ENCODE results near the gene ROBO3.

The ROBO3 gene

GRCh38 chr11:124865181-124865901 is at the start of gene ROBO3:
Gene ROBO3 (plus strand): TSS chr11:124865432. CDS start chr11:124865578, 146 bp downstream.
- DNase-seq (ENCODE audit: low spot score) = no peak

- DNase-seq (ENCODE audit: low spot score) = no peak
Measured at GRCh38 chr11:124817036-124817435, 48.2 kb upstream of the ROBO3 start.

GRCh38 chr11:124821995-124822730 is 43.1 kb upstream of the ROBO3 start:
- DNase-seq (ENCODE audit: low spot score) = no peak

GRCh38 chr11:124823512-124824376 is 41.5 kb upstream of the ROBO3 start:
- DNase-seq (ENCODE audit: low spot score) = no peak

- DNase-seq (ENCODE audit: low spot score) = no peak
Measured at GRCh38 chr11:124825876-124826275, 39.4 kb upstream of the ROBO3 start.

GRCh38 chr11:124829986-124830385 is 35.2 kb upstream of the ROBO3 start:
- DNase-seq (ENCODE audit: low spot score) = no peak

- no peak for DNase-seq (ENCODE audit: low spot score)
Measured at GRCh38 chr11:124830749-124831148, 34.5 kb upstream of the ROBO3 start.

- DNase-seq (ENCODE audit: low spot score) = no peak
Measured at GRCh38 chr11:124831897-124832296, 33.3 kb upstream of the ROBO3 start.

- no peak for DNase-seq (ENCODE audit: low spot score)
Measured at GRCh38 chr11:124832571-124832970, 32.7 kb upstream of the ROBO3 start.

DNA sequence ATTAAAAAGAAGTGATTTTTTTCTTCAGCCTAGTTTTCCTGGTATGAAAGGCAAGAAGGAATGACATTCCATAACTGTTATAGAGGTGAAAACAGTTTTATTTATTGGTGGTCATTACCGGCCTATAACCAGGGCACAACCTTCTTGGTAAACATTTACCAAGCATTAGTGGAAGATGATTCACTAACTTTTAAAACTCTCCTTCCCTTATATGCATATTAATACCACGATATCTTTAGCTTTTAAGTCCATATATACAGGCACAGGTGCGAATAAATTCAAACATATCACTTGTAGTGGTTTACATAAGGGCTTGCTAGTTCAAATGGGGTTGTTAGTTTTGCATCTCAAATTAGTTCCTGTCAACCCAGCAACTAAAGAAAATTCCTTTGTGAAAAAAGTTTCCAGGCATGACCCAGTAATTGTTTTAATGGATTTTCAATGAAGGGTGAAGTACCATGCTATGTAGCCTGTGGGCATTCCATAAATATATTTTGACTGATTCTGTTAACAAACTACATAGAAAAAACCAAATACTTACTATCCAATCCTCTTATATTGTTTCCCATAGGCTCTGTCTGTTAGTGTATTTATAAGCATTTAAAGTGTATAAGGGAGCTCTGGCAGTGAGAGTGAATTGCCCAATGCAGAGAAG is 30.6 kb upstream of the ROBO3 start:
- DNase-seq (ENCODE audit: low spot score) = no peak

GRCh38 chr11:124835918-124836317 is 29.3 kb upstream of the ROBO3 start:
- no peak for DNase-seq (ENCODE audit: low spot score)

DNA sequence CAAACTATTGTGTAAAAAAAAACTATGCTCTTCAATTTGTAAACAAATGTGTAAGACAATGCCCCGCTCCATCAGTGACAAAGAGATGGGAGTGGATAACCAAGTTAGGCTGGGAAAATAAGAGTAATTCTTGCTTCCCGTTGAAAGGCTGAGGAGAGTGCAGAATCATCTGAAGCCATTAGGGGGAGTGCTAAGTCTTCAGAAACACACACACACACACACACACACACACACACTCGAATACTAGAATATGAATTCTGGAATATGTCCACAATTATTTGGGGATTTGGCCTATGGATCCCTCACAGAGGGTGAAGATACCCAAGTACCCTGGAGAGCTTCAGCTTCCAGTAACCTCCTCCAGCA is 27.8 kb upstream of the ROBO3 start:
- DNase-seq (ENCODE audit: low spot score) = peak; percentile 44

DNA sequence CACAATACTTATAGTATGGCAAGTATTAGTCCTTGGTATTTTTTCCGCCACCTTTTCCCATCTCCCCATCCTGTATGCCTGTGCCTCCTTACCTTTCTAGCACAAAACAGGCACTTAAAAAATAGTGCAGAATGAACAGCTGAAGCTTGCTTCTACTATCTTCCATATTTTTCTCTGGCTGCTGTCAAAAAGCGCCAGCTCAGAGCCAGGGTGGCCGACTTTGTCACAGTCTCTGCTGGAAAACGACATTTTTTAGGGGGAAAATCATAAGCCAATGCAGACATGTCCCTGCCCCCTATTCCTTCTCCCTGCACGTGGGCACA is 26.5 kb upstream of the ROBO3 start:
- no peak for DNase-seq (ENCODE audit: low spot score)

DNA sequence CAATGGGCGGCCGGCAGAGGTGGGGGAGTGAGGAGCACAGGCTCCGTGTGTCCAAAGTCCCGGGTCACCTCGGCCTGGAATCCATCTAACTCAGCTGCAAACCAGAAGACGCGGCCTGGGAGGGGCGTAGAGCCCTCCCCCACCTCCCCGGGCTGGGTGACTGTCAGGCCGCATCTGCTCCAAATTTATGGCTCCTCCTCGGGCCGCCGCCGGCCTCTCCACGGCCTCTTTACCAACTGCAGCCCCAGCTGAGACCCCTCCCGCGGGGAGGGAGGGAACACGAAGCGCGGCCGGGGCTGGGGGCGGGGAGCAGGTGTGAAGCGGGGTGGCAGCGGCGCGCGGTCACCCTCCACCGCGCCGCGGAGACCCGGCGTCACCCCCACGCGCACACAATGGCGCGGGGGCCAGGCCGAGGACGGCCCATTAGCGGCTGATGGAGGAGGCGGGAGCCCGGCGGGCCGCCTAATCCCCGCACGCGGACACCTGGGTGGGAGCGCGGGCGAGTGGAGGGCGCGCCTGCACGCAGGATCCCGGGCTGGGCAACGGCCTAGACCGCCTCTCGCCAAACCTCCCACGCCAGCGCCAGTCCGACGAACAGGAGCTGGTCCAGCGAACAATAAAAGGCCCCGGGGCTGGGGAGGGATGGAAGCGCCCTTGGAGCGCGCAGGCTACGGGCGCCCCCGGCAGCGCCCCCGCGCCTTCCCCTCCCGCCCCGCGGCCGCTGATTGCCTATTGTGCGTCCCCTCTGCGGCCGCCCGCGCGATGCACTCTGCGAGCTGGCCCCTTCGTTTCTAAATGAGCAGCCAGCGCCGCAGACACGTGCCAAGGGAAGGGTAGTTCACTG is 25.9 kb upstream of the ROBO3 start:
- DNase-seq (ENCODE audit: low spot score) = no peak

DNA sequence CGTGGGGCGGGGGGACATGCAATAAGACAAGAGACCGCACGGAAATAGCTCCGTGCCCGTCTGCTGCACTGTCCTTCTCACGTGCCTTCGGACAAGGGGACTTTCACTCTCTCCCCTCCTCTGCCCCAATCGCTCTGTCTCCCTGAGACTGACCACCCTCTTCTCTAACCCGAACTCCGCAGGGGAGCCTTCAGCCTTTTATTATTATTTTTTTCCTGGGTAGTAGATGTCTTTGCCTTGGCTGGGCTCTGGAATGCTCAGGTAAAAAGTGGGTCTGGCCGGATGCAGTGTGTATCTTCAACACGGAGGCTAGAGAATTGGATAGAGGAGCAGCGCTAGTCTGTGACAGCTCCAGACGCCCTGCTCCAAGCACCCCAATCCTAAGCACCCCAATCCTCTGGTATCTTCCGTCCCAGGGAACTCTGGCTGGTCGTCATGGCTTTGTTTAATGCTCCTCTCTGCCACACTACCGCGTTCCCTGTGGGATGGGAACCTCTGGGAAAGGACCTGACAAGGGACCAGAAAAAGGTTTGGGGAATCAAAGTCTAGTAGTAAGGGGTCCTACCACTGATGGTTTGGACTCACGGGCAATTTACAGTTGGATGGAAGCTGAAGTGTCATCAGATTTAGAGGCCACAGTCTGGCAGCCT is 25.1 kb upstream of the ROBO3 start:
- no peak for DNase-seq (ENCODE audit: low spot score)

GRCh38 chr11:124840666-124841065 is 24.6 kb upstream of the ROBO3 start:
- no peak for DNase-seq (ENCODE audit: low spot score)

- no peak for DNase-seq (ENCODE audit: low spot score)
Measured at GRCh38 chr11:124841201-124841600, 24.0 kb upstream of the ROBO3 start.

- DNase-seq (ENCODE audit: low spot score) = no peak
Measured at GRCh38 chr11:124841840-124842239, 23.4 kb upstream of the ROBO3 start.

DNA sequence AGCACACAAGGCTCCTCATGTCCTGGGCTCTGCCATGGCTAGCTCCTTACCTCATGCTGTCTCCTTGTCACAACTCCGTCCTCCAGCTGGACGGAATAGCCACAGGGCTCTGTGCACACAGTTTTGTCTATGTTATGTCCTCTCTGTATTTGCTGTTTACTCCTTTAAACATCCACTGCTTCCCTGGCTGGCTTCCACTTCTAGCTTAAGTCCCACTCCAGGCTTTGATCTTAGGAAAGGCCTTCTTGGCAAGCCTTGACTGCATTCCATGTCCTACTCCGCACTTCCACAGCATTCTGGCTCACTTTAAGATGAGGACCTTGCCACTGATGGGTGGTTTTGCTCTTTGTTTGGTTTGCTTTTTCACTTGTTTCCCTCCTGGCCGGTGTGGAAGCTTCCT is 22.9 kb upstream of the ROBO3 start:
- DNase-seq (ENCODE audit: low spot score) = no peak

- DNase-seq (ENCODE audit: low spot score) = no peak
Measured at GRCh38 chr11:124843616-124843910, 21.7 kb upstream of the ROBO3 start.

DNA sequence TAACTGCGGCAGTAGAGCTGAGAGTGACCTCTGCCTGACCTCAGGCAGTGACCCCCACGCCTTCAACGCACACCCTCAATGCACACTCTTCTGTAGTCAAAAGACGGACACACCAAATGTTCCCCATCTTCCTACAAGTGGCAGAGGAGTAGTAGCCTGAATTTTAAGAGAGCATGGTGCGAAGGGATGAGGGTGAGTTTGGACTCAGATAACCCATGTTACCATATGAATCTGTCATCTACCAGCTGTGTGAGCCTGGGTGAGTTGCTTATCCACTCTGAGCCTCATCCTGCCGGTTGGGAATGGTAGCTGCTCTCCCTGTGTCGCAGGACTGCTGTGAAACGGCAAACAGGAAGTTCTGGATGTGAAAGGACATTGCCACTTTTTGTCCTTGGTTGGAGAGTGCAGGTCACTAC is 20.6 kb upstream of the ROBO3 start:
- no peak for DNase-seq (ENCODE audit: low spot score)
